Astrocyte of the cerebellum (primary cell): ENCODE results near the gene OR6Q1.
"Not testable (repeated sequence)": the region's sequence is repeated elsewhere in the genome, so short reads cannot be mapped to it uniquely, and the experiment has no call there.

Experiments used
- DNase-seq: peaks from one replicate; pipeline ENCODE4 v3.0.0-alpha.2; 2011; ENCODE audit warnings: low read depth
- H3K4me3 ChIP-seq: 2 replicates; pipeline ENCODE4 v1.5.1; 2011; ENCODE audit warnings: mild to moderate bottlenecking, low read depth, low read length, moderate library complexity
- CTCF ChIP-seq: IDR thresholded peaks from 2 replicates; pipeline ENCODE4 v1.5.1; 2012; ENCODE audit warnings: low read length, low read depth, moderate library complexity, mild to moderate bottlenecking; ENCODE audit errors: missing control alignments
- in situ Hi-C: cut with HindIII; loops from 2 replicates; pipeline ENCODE4 v1.10.0; 2017; ENCODE audit warnings: low sequenced_read_pairs

The OR6Q1 gene

GRCh38 chr11:58030653-58031052 is at the start of gene OR6Q1:
Gene OR6Q1, plus strand, starts transcription at chr11:58030953. Its CDS starts 0 bp downstream, at chr11:58030953.
- H3K4me3 ChIP-seq: no peak within 1 kb of the TSS
- TF ChIP-seq CTCF: no peak
- in situ Hi-C loops: no loop called here
- DNase-seq: no peak

- TF ChIP-seq CTCF: no peak
- in situ Hi-C loops: no loop called here
- DNase-seq: no peak
- no peak overlapping the region for H3K4me3 ChIP-seq
These were observed 49.2 kb upstream of the OR6Q1 start for GRCh38 chr11:57981536-57981935.

- no peak for TF ChIP-seq CTCF
- in situ Hi-C loops: no loop called here
These were observed 48.0 kb upstream of the OR6Q1 start for GRCh38 chr11:57982776-57983175.

GRCh38 chr11:57983191-57983590 is 47.6 kb upstream of the OR6Q1 start:
- DNase-seq: no peak
- no peak for TF ChIP-seq CTCF
- in situ Hi-C loops: no loop called here
- H3K4me3 ChIP-seq: no peak overlapping the region

More at GRCh38 chr11:57982776-57983175, 48.0 kb upstream of the OR6Q1 start:
- DNase-seq: no peak
- no peak overlapping the region for H3K4me3 ChIP-seq

- in situ Hi-C loops, DNase-seq, H3K4me3 ChIP-seq: not testable (repeated sequence)
These were observed 31.2 kb upstream of the OR6Q1 start for GRCh38 chr11:57999523-57999922.

GRCh38 chr11:58000021-58000420 is 30.7 kb upstream of the OR6Q1 start:
- H3K4me3 ChIP-seq, DNase-seq, in situ Hi-C loops: not testable (repeated sequence)

GRCh38 chr11:58000699-58001098 is 30.1 kb upstream of the OR6Q1 start:
- H3K4me3 ChIP-seq: no peak overlapping the region
- no peak for TF ChIP-seq CTCF
- no peak for DNase-seq
- in situ Hi-C loops: no loop called here

- in situ Hi-C loops: no loop called here
- DNase-seq: no peak
- TF ChIP-seq CTCF: no peak
- H3K4me3 ChIP-seq: no peak overlapping the region
These were observed 27.7 kb upstream of the OR6Q1 start for GRCh38 chr11:58003036-58003435.
